HCT116 (cell line): ENCODE data around the gene ZNF667. TPM values are rescaled to one million over a fixed set of nuclear protein-coding genes. Genes with fewer than 3 reads are reported as not detected.

Source experiments
- ATAC-seq: fragments of 200-7000 bp; cut with Tn5 transposase; 2 replicates; pipeline ENCODE4 v1.9.1; 2020; ENCODE audit warnings: mild to moderate bottlenecking, moderate library complexity
- BruUV-seq: library from RNA; stranded (reverse); fragments of 400-500 nt; replicated peaks from 2 replicates; lab custom pipeline; 2021; lab: Mats Ljungman, UMichigan
- CTCF ChIA-PET: fragments of 300-600 bp; sonication (Branson Sonifier 250); formaldehyde crosslinking; loops from one replicate; lab custom pipeline; 2021; ENCODE audit warnings: antibody characterized with exemption; lab: Charles Lee
- POLR2A ChIA-PET: fragments of 300-600, 350-600 bp; sonication (Branson Sonifier 250); formaldehyde crosslinking; loops from one replicate; lab custom pipeline; 2021; ENCODE audit warnings: antibody characterized with exemption; lab: Charles Lee
- RAD21 ChIA-PET, 2 experiments: fragments of 300-600 bp; sonication (Branson Sonifier 250); formaldehyde crosslinking; loops; one replicate each; lab custom pipeline; 2023; ENCODE audit warnings: low total read pairs in 2 of 2; ENCODE audit not compliant: uncharacterized antibody in 2 of 2, unreplicated experiment in 2 of 2, low non-redundant PET in 1 of 2; lab: Charles Lee
- DNase-seq: peaks from one replicate; pipeline ENCODE4 v3.0.0-alpha.2; 2010; ENCODE audit warnings: low read depth, low spot score
- H2AFZ ChIP-seq: fragments of 200-600 bp; shearing (Covaris generic), sonication (generic); 2 replicates; pipeline ENCODE4 v1.6.1; 2017; ENCODE audit warnings: low read depth, mixed run types, mixed read lengths, antibody characterized with exemption, low read length; ENCODE audit not compliant: poor library complexity, severe bottlenecking
- H3K27ac ChIP-seq: 2 replicates; pipeline ENCODE4 v1.5.1; 2012; ENCODE audit warnings: low read depth, low read length
- H3K27me3 ChIP-seq: fragments of 200-600 bp; sonication (generic); 2 replicates; pipeline ENCODE4 v1.6.1; 2016; ENCODE audit warnings: mixed run types, low read length, mixed read lengths; ENCODE audit not compliant: insufficient read depth
- H3K36me3 ChIP-seq, 2 experiments: fragments of 200-500 bp in 1 of 2; fragments of 200-600 bp in 1 of 2; sonication (Bioruptor generic) in 1 of 2; sonication (generic) in 1 of 2; 2 replicates each; pipeline versions ENCODE4 v1.5.1 to v1.6.1; 2014 to 2016; ENCODE audit warnings: low read length in 2 of 2, inconsistent platforms in 1 of 2, mixed read lengths in 1 of 2, mixed run types in 1 of 2; ENCODE audit not compliant: insufficient read depth in 2 of 2, control insufficient read depth in 1 of 2
- H3K4me1 ChIP-seq, 2 experiments: fragments of 200-600 bp in 1 of 2; sonication (generic) in 1 of 2; 2 replicates each; pipeline versions ENCODE4 v1.5.1 to v1.6.1; 2012 to 2017; ENCODE audit warnings: low read length in 2 of 2, inconsistent platforms in 1 of 2, mild to moderate bottlenecking in 1 of 2, mixed read lengths in 1 of 2, mixed run types in 1 of 2, moderate library complexity in 1 of 2; ENCODE audit not compliant: insufficient read depth in 2 of 2, control insufficient read depth in 1 of 2
- H3K4me2 ChIP-seq: fragments of 200-600 bp; sonication (generic); 2 replicates; pipeline ENCODE4 v1.6.1; 2017; ENCODE audit warnings: mixed run types, low read length, mixed read lengths
- H3K4me3 ChIP-seq, 2 experiments: fragments of 200-600 bp in 1 of 2; sonication (generic) in 1 of 2; replicated peaks in 1 of 2; 2 replicates each; pipeline ENCODE4 v1.5.1; 2011 to 2016; ENCODE audit warnings: low read length in 2 of 2, control low read depth in 1 of 2, low read depth in 1 of 2, mild to moderate bottlenecking in 1 of 2, mixed read lengths in 1 of 2, mixed run types in 1 of 2
- H3K79me2 ChIP-seq: fragments of 200-600 bp; sonication (generic); 2 replicates; pipeline ENCODE4 v1.6.1; 2017; ENCODE audit warnings: mild to moderate bottlenecking, mixed run types, low read length, moderate library complexity, mixed read lengths; ENCODE audit not compliant: insufficient read depth
- H3K9ac ChIP-seq: fragments of 200-600 bp; sonication (generic); 2 replicates; pipeline ENCODE4 v1.6.1; 2016; ENCODE audit warnings: low read length, mixed read lengths
- H3K9me2 ChIP-seq: fragments of 200-600 bp; sonication (generic), shearing (Covaris generic); 2 replicates; pipeline ENCODE4 v1.6.1; 2017; ENCODE audit warnings: mixed run types, mild to moderate bottlenecking, moderate library complexity; ENCODE audit not compliant: insufficient read depth
- H3K9me3 ChIP-seq, 2 experiments: fragments of 200-500 bp in 1 of 2; fragments of 200-600 bp in 1 of 2; sonication (Bioruptor generic) in 1 of 2; sonication (generic) in 1 of 2; 2 replicates each; pipeline ENCODE4 v1.6.1; 2014 to 2017; ENCODE audit warnings: low read length in 2 of 2, mixed read lengths in 2 of 2, inconsistent platforms in 1 of 2, low read depth in 1 of 2, mild to moderate bottlenecking in 1 of 2, mixed run types in 1 of 2, moderate library complexity in 1 of 2; ENCODE audit not compliant: control insufficient read depth in 1 of 2, insufficient read depth in 1 of 2
- H4K20me1 ChIP-seq: fragments of 200-600 bp; sonication (generic), shearing (Covaris generic); 2 replicates; pipeline ENCODE4 v1.6.1; 2017; ENCODE audit warnings: mixed run types, mild to moderate bottlenecking, moderate library complexity; ENCODE audit not compliant: insufficient read depth
- CBX3 ChIP-seq: IDR thresholded peaks from 2 replicates; pipeline ENCODE4 v1.6.1; 2012; ENCODE audit warnings: low read depth
- CEBPB ChIP-seq: IDR thresholded peaks from 2 replicates; pipeline ENCODE4 v1.6.1; 2012; ENCODE audit warnings: low read depth
- EGR1 ChIP-seq: IDR thresholded peaks from 2 replicates; pipeline ENCODE4 v1.6.1; 2012; ENCODE audit warnings: low read depth
- EZH2 ChIP-seq: fragments of 200-600 bp; sonication (generic); IDR thresholded peaks from 2 replicates; pipeline ENCODE4 v1.6.1; 2017; ENCODE audit warnings: antibody characterized with exemption, mixed run types
- FOSL1 ChIP-seq: IDR thresholded peaks from 2 replicates; pipeline ENCODE4 v1.6.1; 2012; ENCODE audit warnings: low read depth
- JUND ChIP-seq: IDR thresholded peaks from 2 replicates; pipeline ENCODE4 v1.6.1; 2012
- POLR2A ChIP-seq: IDR thresholded peaks from 2 replicates; pipeline ENCODE4 v1.7.0; 2011; ENCODE audit warnings: borderline replicate concordance; ENCODE audit not compliant: insufficient read depth, insufficient read length; ENCODE audit errors: extremely low read depth
- POLR2AphosphoS5 ChIP-seq: IDR thresholded peaks from 2 replicates; pipeline ENCODE4 v1.6.1; 2011; ENCODE audit warnings: mild to moderate bottlenecking, low read depth, low read length, moderate library complexity
- RAD21 ChIP-seq: IDR thresholded peaks from 2 replicates; pipeline ENCODE4 v1.6.1; 2012; ENCODE audit warnings: low read depth, mild to moderate bottlenecking
- SRF ChIP-seq: IDR thresholded peaks from 2 replicates; pipeline ENCODE4 v1.6.1; 2012; ENCODE audit warnings: low read depth
- YY1 ChIP-seq: IDR thresholded peaks from 2 replicates; pipeline ENCODE4 v1.6.1; 2011; ENCODE audit warnings: low read length, low read depth, moderate library complexity, mild to moderate bottlenecking; ENCODE audit not compliant: insufficient replicate concordance; ENCODE audit errors: extremely low read depth
- ZNF274 ChIP-seq: fragments of 200-500 bp; sonication (Bioruptor generic); IDR thresholded peaks from 2 replicates; pipeline ENCODE4 v1.6.1; 2014; ENCODE audit warnings: mild to moderate bottlenecking, low read depth, low read length, inconsistent platforms
- intact Hi-C: fragments of 100-400 bp; cut with micrococcal nuclease; formaldehyde crosslinking; loops from 2 replicates; pipeline ENCODE4 v1.10.0; 2022
- total RNA-seq: library from RNA; stranded (reverse); gene quantifications from one replicate; pipeline ENCODE4 v1.2.1, GENCODE V29; 2021; ENCODE audit not compliant: unreplicated experiment
- TF ChIP-seq, protein P1 (sequence below), 3 experiments: fragments of 200-600 bp in 1 of 3; sonication (generic) in 1 of 3; IDR thresholded peaks in 2 of 3; conservative IDR thresholded peaks in 1 of 3; 2 replicates each; pipeline ENCODE4 v1.5.1; 2012 to 2017; ENCODE audit warnings: low read depth in 2 of 3, low read length in 2 of 3, antibody characterized with exemption in 1 of 3, borderline replicate concordance in 1 of 3, control low read depth in 1 of 3, mild to moderate bottlenecking in 1 of 3, mixed read lengths in 1 of 3, mixed run types in 1 of 3, moderate library complexity in 1 of 3; ENCODE audit not compliant: insufficient read depth in 1 of 3
- TF ChIP-seq, protein P2 (sequence below): IDR thresholded peaks from 2 replicates; pipeline ENCODE4 v1.6.1; 2012
- TF ChIP-seq, protein P3 (sequence below): IDR thresholded peaks from 2 replicates; pipeline ENCODE4 v1.6.1; 2012; ENCODE audit warnings: low read depth

ZNF667 gene
- total RNA-seq, 1 experiment from 2014 or later, result not detected

DNA sequence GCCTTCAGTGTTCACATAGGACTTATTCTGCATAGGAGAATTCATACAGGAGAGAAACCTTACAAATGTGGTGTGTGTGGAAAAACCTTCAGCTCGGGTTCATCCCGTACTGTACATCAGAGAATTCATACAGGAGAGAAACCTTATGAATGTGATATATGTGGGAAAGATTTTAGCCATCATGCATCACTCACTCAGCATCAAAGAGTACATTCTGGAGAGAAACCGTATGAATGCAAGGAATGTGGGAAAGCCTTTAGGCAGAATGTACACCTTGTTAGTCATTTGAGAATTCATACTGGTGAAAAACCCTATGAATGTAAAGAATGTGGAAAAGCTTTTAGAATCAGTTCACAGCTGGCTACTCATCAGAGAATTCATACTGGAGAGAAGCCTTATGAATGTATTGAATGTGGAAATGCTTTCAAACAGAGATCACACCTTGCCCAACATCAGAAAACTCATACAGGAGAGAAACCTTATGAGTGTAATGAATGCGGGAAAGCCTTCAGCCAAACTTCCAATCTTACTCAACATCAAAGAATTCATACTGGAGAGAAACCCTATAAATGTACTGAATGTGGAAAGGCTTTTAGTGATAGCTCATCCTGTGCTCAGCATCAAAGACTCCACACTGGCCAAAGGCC lies 48.2 kb upstream of the ZNF667 start:
- H2AFZ ChIP-seq, result no peak overlapping the region
- ATAC-seq, result no peak
- no peak for DNase-seq
- BruUV-seq, result no TSS peak
- RAD21 ChIA-PET, result no interaction called here
- CTCF ChIA-PET, result no interaction called here
- intact Hi-C loops, result no loop called here
- no peak overlapping the region for H3K9ac ChIP-seq
- H3K9me3 ChIP-seq, result peaks cover 25 to 39% of the 10 kb centered on the region in 2 experiments; a peak in 3 of 4 replicates
- H3K9me2 ChIP-seq, result no peaks in the 10 kb centered on the region
- H3K4me2 ChIP-seq, result no peak overlapping the region
- POLR2A ChIA-PET, result no interaction called here
- no peak overlapping the region for H3K4me3 ChIP-seq
- no peaks in the 10 kb centered on the region; a peak in 1 of 4 replicates for H3K36me3 ChIP-seq
- H4K20me1 ChIP-seq, result no peaks in the 10 kb centered on the region
- H3K27ac ChIP-seq, result no peak overlapping the region
- no peaks in the 10 kb centered on the region for H3K79me2 ChIP-seq
- no peaks in the 10 kb centered on the region for H3K27me3 ChIP-seq
- H3K4me1 ChIP-seq, result no peaks in the 10 kb centered on the region
- TF ChIP-seq EGR1 (no peak), CBX3 (no peak), ZNF274 (peak; percentile 61)

DNA sequence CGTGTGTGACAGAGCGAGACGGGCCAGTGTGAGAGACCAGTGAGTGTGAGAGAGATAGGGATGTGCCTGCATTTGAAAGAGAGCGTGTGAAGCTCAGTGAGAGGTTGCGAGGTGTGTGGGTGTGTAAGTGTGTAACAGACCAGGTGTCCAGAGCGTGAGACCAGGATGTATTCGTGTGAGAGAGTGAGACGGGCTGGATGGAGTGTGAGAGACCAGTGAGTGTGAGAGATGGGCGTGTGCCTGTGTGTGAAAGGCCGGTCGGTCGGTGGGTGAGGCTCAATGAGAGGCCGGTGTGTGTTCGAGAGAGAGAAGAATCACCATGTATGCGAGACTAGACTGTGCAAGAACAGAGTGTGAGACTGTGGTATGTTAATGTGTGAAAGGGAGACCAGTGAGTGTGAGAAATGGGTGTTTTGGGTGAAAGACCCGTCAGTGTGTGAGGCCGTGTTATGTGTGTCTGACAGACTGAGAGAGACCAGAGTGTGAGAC lies 31.2 kb upstream of the ZNF667 start:
- no peak for ATAC-seq
- TF ChIP-seq POLR2AphosphoS5, result no peak
- TF ChIP-seq, protein P1, sequence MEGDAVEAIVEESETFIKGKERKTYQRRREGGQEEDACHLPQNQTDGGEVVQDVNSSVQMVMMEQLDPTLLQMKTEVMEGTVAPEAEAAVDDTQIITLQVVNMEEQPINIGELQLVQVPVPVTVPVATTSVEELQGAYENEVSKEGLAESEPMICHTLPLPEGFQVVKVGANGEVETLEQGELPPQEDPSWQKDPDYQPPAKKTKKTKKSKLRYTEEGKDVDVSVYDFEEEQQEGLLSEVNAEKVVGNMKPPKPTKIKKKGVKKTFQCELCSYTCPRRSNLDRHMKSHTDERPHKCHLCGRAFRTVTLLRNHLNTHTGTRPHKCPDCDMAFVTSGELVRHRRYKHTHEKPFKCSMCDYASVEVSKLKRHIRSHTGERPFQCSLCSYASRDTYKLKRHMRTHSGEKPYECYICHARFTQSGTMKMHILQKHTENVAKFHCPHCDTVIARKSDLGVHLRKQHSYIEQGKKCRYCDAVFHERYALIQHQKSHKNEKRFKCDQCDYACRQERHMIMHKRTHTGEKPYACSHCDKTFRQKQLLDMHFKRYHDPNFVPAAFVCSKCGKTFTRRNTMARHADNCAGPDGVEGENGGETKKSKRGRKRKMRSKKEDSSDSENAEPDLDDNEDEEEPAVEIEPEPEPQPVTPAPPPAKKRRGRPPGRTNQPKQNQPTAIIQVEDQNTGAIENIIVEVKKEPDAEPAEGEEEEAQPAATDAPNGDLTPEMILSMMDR (IDR thresholded peaks at IDR 0.05 in 2 of 3, conservative IDR thresholded peaks at IDR 0.05 in 1 of 3; ENCODE audit: borderline replicate concordance in 1 of 3, insufficient read depth in 1 of 3, low read depth in 2 of 3, low read length in 2 of 3), result no peak
- no peak for TF ChIP-seq CBX3
- no peak for TF ChIP-seq CEBPB
- no peak for TF ChIP-seq SRF
- TF ChIP-seq POLR2A, result no peak
- TF ChIP-seq ZNF274, result no peak
- TF ChIP-seq EGR1, result no peak
- no peak for TF ChIP-seq JUND
- TF ChIP-seq RAD21, result no peak
- TF ChIP-seq EZH2, result no peak
- no peak for TF ChIP-seq YY1
- TF ChIP-seq, protein P2, sequence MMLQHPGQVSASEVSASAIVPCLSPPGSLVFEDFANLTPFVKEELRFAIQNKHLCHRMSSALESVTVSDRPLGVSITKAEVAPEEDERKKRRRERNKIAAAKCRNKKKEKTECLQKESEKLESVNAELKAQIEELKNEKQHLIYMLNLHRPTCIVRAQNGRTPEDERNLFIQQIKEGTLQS, result no peak
- no peak for TF ChIP-seq FOSL1
- TF ChIP-seq, protein P3, sequence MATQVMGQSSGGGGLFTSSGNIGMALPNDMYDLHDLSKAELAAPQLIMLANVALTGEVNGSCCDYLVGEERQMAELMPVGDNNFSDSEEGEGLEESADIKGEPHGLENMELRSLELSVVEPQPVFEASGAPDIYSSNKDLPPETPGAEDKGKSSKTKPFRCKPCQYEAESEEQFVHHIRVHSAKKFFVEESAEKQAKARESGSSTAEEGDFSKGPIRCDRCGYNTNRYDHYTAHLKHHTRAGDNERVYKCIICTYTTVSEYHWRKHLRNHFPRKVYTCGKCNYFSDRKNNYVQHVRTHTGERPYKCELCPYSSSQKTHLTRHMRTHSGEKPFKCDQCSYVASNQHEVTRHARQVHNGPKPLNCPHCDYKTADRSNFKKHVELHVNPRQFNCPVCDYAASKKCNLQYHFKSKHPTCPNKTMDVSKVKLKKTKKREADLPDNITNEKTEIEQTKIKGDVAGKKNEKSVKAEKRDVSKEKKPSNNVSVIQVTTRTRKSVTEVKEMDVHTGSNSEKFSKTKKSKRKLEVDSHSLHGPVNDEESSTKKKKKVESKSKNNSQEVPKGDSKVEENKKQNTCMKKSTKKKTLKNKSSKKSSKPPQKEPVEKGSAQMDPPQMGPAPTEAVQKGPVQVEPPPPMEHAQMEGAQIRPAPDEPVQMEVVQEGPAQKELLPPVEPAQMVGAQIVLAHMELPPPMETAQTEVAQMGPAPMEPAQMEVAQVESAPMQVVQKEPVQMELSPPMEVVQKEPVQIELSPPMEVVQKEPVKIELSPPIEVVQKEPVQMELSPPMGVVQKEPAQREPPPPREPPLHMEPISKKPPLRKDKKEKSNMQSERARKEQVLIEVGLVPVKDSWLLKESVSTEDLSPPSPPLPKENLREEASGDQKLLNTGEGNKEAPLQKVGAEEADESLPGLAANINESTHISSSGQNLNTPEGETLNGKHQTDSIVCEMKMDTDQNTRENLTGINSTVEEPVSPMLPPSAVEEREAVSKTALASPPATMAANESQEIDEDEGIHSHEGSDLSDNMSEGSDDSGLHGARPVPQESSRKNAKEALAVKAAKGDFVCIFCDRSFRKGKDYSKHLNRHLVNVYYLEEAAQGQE, result no peak

More for the DNA sequence above, 31.2 kb upstream of the ZNF667 start:
- Histone ChIP-seq H3K4me1 (no peaks in the 10 kb centered on the region), H3K4me3 (no peak overlapping the region), H4K20me1 (no peaks in the 10 kb centered on the region), H3K9me3 (peaks cover 20 to 32% of the 10 kb centered on the region in 2 experiments; a peak in 2 of 4 replicates), H3K4me2 (no peak overlapping the region), H3K27ac (no peak overlapping the region), H2AFZ (no peak overlapping the region), H3K27me3 (no peaks in the 10 kb centered on the region), H3K79me2 (no peaks in the 10 kb centered on the region), H3K36me3 (no peaks in the 10 kb centered on the region), H3K9ac (no peak overlapping the region), H3K9me2 (no peaks in the 10 kb centered on the region)
- CTCF ChIA-PET, result no interaction called here
- intact Hi-C loops, result no loop called here
- RAD21 ChIA-PET, result no interaction called here
- DNase-seq, result no peak
- POLR2A ChIA-PET, result no interaction called here
- BruUV-seq, result no TSS peak
